ENCODE data around the gene FAM200C.

Gene FAM200C

GRCh38 chr5:160435532-160435931 is 35.7 kb upstream of the FAM200C start:
- no peak overlapping the region for H3K4me3 ChIP-seq (ENCODE audit: low read depth, low read length)
- in situ Hi-C loops (cut with HindIII; ENCODE audit: low sequenced_read_pairs), result no loop called here
- no peak for DNase-seq (ENCODE audit: low read depth, low spot score)
- no peak for TF ChIP-seq CTCF (IDR thresholded peaks at IDR 0.05; ENCODE audit: low read depth, low read length)

GRCh38 chr5:160434022-160434531 is 34.2 kb upstream of the FAM200C start:
- no peak for DNase-seq (ENCODE audit: low read depth, low spot score)
- H3K4me3 ChIP-seq (ENCODE audit: low read depth, low read length), result no peak overlapping the region
- TF ChIP-seq CTCF (IDR thresholded peaks at IDR 0.05; ENCODE audit: low read depth, low read length), result no peak
- in situ Hi-C loops (cut with HindIII; ENCODE audit: low sequenced_read_pairs), result no loop called here

GRCh38 chr5:160432787-160433186 is 32.9 kb upstream of the FAM200C start:
- TF ChIP-seq CTCF (IDR thresholded peaks at IDR 0.05; ENCODE audit: low read depth, low read length), result no peak
- no peak for DNase-seq (ENCODE audit: low read depth, low spot score)

GRCh38 chr5:160432196-160432595 is 32.3 kb upstream of the FAM200C start:
- no peak for TF ChIP-seq CTCF (IDR thresholded peaks at IDR 0.05; ENCODE audit: low read depth, low read length)
- no peak overlapping the region for H3K4me3 ChIP-seq (ENCODE audit: low read depth, low read length)
- DNase-seq (ENCODE audit: low read depth, low spot score), result no peak
- in situ Hi-C loops (cut with HindIII; ENCODE audit: low sequenced_read_pairs), result no loop called here

More at GRCh38 chr5:160432787-160433186, 32.9 kb upstream of the FAM200C start:
- in situ Hi-C loops (cut with HindIII; ENCODE audit: low sequenced_read_pairs), result no loop called here
- H3K4me3 ChIP-seq (ENCODE audit: low read depth, low read length), result no peak overlapping the region

- H3K4me3 ChIP-seq (ENCODE audit: low read depth, low read length), result no peak overlapping the region
- DNase-seq (ENCODE audit: low read depth, low spot score), result no peak
- in situ Hi-C loops (cut with HindIII; ENCODE audit: low sequenced_read_pairs), result no loop called here
- no peak for TF ChIP-seq CTCF (IDR thresholded peaks at IDR 0.05; ENCODE audit: low read depth, low read length)
Observed at GRCh38 chr5:160427607-160428006, 27.8 kb upstream of the FAM200C start.

- no peak for TF ChIP-seq CTCF (IDR thresholded peaks at IDR 0.05; ENCODE audit: low read depth, low read length)
- in situ Hi-C loops (cut with HindIII; ENCODE audit: low sequenced_read_pairs), result no loop called here
- peak overlapping the region; percentile 68 for H3K4me3 ChIP-seq (ENCODE audit: low read depth, low read length)
- DNase-seq (ENCODE audit: low read depth, low spot score), result no peak
Observed at GRCh38 chr5:160423099-160423498, 23.2 kb upstream of the FAM200C start.
